Type B pancreatic cell (in vitro differentiated cells): Measurements from ENCODE around the gene CSGALNACT2. TPM values are rescaled to one million over a fixed set of nuclear protein-coding genes. Genes with fewer than 3 reads are reported as not detected.
"Not testable (repeated sequence)": the region's sequence is repeated elsewhere in the genome, so short reads cannot be mapped to it uniquely, and the experiment has no call there.

Experiments used
- DNase-seq: peaks from one replicate; pipeline ENCODE4 v3.0.0; 2021; ENCODE audit warnings: mixed read lengths; ENCODE audit not compliant: unreplicated experiment; ENCODE audit errors: extremely low spot score
- H3K27ac Mint-ChIP-seq: 2 replicates; pipeline ENCODE4 v1.8.0; 2021; ENCODE audit warnings: mild to moderate bottlenecking, mixed read lengths
- H3K27me3 Mint-ChIP-seq: 2 replicates; pipeline ENCODE4 v1.8.0; 2021; ENCODE audit warnings: mixed read lengths
- H3K36me3 Mint-ChIP-seq: 2 replicates; pipeline ENCODE4 v1.8.0; 2021; ENCODE audit warnings: mixed read lengths
- H3K4me1 Mint-ChIP-seq: one replicate; pipeline ENCODE4 v1.8.0; 2021; ENCODE audit warnings: mixed read lengths; ENCODE audit not compliant: unreplicated experiment
- H3K4me3 Mint-ChIP-seq: 2 replicates; pipeline ENCODE4 v1.8.0; 2021; ENCODE audit warnings: mild to moderate bottlenecking, mixed read lengths
- H3K9me3 Mint-ChIP-seq: 2 replicates; pipeline ENCODE4 v1.8.0; 2021; ENCODE audit warnings: mixed read lengths
- CTCF ChIP-seq: fragments of 200-600 bp; sonication (generic); conservative IDR thresholded peaks from 2 replicates; pipeline ENCODE4 v1.5.0; 2021; ENCODE audit warnings: antibody characterized with exemption, mild to moderate bottlenecking
- total RNA-seq: library from RNA; stranded (reverse); gene quantifications from 2 replicates; pipeline ENCODE4 v1.2.1, GENCODE V29; 2021; ENCODE audit warnings: low replicate concordance

CSGALNACT2 gene
- total RNA-seq, 1 donor from 2014 or later: 11.6 TPM

- H3K4me1 Mint-ChIP-seq: peaks cover 3% of the 10 kb centered on the region
- DNase-seq: no peak
- peaks cover 45% of the 10 kb centered on the region for H3K36me3 Mint-ChIP-seq
- H3K27ac Mint-ChIP-seq: no peak overlapping the region
- H3K27me3 Mint-ChIP-seq: no peaks in the 10 kb centered on the region
- no peaks in the 10 kb centered on the region for H3K9me3 Mint-ChIP-seq
- no peak overlapping the region for H3K4me3 Mint-ChIP-seq
- no peak for TF ChIP-seq CTCF
These were observed 36.7 kb downstream of the CSGALNACT2 start for GRCh38 chr10:43174969-43175368.

- DNase-seq: no peak
- H3K4me3 Mint-ChIP-seq: no peak overlapping the region
- no peak for TF ChIP-seq CTCF
- no peaks in the 10 kb centered on the region for H3K27me3 Mint-ChIP-seq
- no peaks in the 10 kb centered on the region for H3K9me3 Mint-ChIP-seq
- peaks cover 49% of the 10 kb centered on the region for H3K36me3 Mint-ChIP-seq
- H3K27ac Mint-ChIP-seq: no peak overlapping the region
- no peaks in the 10 kb centered on the region for H3K4me1 Mint-ChIP-seq
These were observed 38.0 kb downstream of the CSGALNACT2 start for GRCh38 chr10:43176271-43176670.

GRCh38 chr10:43177595-43177994 is 39.4 kb downstream of the CSGALNACT2 start:
- Mint-ChIP-seq H3K4me1 (no peaks in the 10 kb centered on the region), H3K27ac (no peak overlapping the region), H3K27me3 (no peaks in the 10 kb centered on the region), H3K9me3 (no peaks in the 10 kb centered on the region), H3K36me3 (peaks cover 52% of the 10 kb centered on the region), H3K4me3 (no peak overlapping the region)
- DNase-seq: no peak
- TF ChIP-seq CTCF: no peak

GRCh38 chr10:43181146-43181545 is 42.9 kb downstream of the CSGALNACT2 start:
- no peak for TF ChIP-seq CTCF
- Mint-ChIP-seq H3K27ac (no peak overlapping the region), H3K4me3 (no peak overlapping the region), H3K4me1 (no peaks in the 10 kb centered on the region), H3K9me3 (no peaks in the 10 kb centered on the region), H3K36me3 (peaks cover 51% of the 10 kb centered on the region), H3K27me3 (no peaks in the 10 kb centered on the region)
- DNase-seq: no peak

GRCh38 chr10:43183764-43184163 is 45.5 kb downstream of the CSGALNACT2 start:
- H3K36me3 Mint-ChIP-seq: peaks cover 52% of the 10 kb centered on the region
- H3K27ac Mint-ChIP-seq, H3K27me3 Mint-ChIP-seq, H3K4me1 Mint-ChIP-seq, H3K4me3 Mint-ChIP-seq, H3K9me3 Mint-ChIP-seq, DNase-seq: not testable (repeated sequence)

GRCh38 chr10:43186150-43186549 is 47.9 kb downstream of the CSGALNACT2 start:
- Mint-ChIP-seq H3K4me1 (no peaks in the 10 kb centered on the region), H3K27ac (no peak overlapping the region), H3K36me3 (peaks cover 40% of the 10 kb centered on the region), H3K27me3 (no peaks in the 10 kb centered on the region), H3K9me3 (no peaks in the 10 kb centered on the region), H3K4me3 (no peak overlapping the region)
- TF ChIP-seq CTCF: no peak
- no peak for DNase-seq
